Esophagus squamous epithelium (tissue), 5 donors: ENCODE measurements around the gene ITIH4. TPM values are rescaled to one million over a fixed set of nuclear protein-coding genes. Genes with fewer than 3 reads are reported as not detected.

Experiments
- DNase-seq: peaks from one replicate; lab custom pipeline; 2025; lab: John Stamatoyannopoulos, UW
- H3K27ac ChIP-seq, 4 donors: fragments of 200-600 bp; sonication (generic); one replicate each; pipeline ENCODE4 v1.5.1; 2016 to 2019; ENCODE audit warnings: mild to moderate bottlenecking in 1 of 4
- H3K27me3 ChIP-seq, 4 donors: fragments of 200-600 bp; sonication (generic); 1 replicate in 3 of 4; 2 replicates in 1 of 4; pipeline versions ENCODE4 v1.5.1 to v1.6.0; 2017 to 2021; ENCODE audit warnings: antibody characterized with exemption in 1 of 4
- H3K36me3 ChIP-seq, 3 donors: fragments of 200-600 bp; sonication (generic); one replicate each; pipeline ENCODE4 v1.5.1; 2016 to 2019
- H3K4me1 ChIP-seq, 3 donors: fragments of 200-600 bp; sonication (generic); one replicate each; pipeline ENCODE4 v1.5.1; 2017 to 2019
- H3K4me3 ChIP-seq, 4 donors: fragments of 200-600 bp; sonication (generic); 1 replicate in 3 of 4; 2 replicates in 1 of 4; pipeline ENCODE4 v1.5.1; 2016 to 2019; ENCODE audit warnings: mild to moderate bottlenecking in 2 of 4, moderate library complexity in 1 of 4
- H3K9me3 ChIP-seq, 3 donors: fragments of 200-600 bp; sonication (generic); one replicate each; pipeline ENCODE4 v1.5.1; 2016 to 2019
- CTCF ChIP-seq, 6 experiments: fragments of 450-650 bp in 4 of 6; fragments of 200-600 bp in 2 of 6; sonication (generic) in 2 of 6; IDR thresholded peaks; one replicate each; pipeline ENCODE4 v1.5.1; 2016 to 2019; ENCODE audit warnings: antibody characterized with exemption in 6 of 6, mild to moderate bottlenecking in 4 of 6, moderate library complexity in 4 of 6
- POLR2A ChIP-seq, 4 donors: fragments of 450-650 bp; IDR thresholded peaks; one replicate each; pipeline ENCODE4 v1.6.1; 2017; ENCODE audit warnings: antibody characterized with exemption in 4 of 4, mild to moderate bottlenecking in 4 of 4, moderate library complexity in 3 of 4
- WGBS, 2 donors: methylation state at CpG; one replicate each; pipeline ENCODE4 v1.1.5; 2018; 5-methylcytosine and 5-hydroxymethylcytosine counted together
- intact Hi-C: fragments of 100-400 bp; cut with DNase I; formaldehyde crosslinking; loops from one replicate; pipeline ENCODE4 v1.15.0; 2022
- total RNA-seq, 4 donors: library from RNA; depleted of rRNA; stranded (reverse); fragments of >200 nt; gene quantifications; one replicate each; pipeline ENCODE4 v1.1.0, GENCODE V29; 2016
- donor health status: DM: yes; HTN: yes; CAD: no.

ITIH4 gene
- total RNA-seq, 4 donors from 2014 or later = 0.22 to 2.3 (median 1.5) TPM

- H3K36me3 ChIP-seq = no peaks in the 10 kb centered on the region
- no peak overlapping the region for H3K4me3 ChIP-seq
- H3K27me3 ChIP-seq = no peaks in the 10 kb centered on the region
- WGBS, 2 donors = 83 to 100% methylated on average over 1 to 7 of the region's 10 CpGs
- no peak overlapping the region for H3K27ac ChIP-seq
- no peaks in the 10 kb centered on the region for H3K9me3 ChIP-seq
- no peaks in the 10 kb centered on the region for H3K4me1 ChIP-seq
- TF ChIP-seq POLR2A (IDR thresholded peaks at IDR 0.05) = no peak
- no peak for TF ChIP-seq CTCF (IDR thresholded peaks at IDR 0.05)
- DNase-seq = no peak
- intact Hi-C loops = no loop called here
These were observed 13.8 kb downstream of the ITIH4 start for GRCh38 chr3:52816654-52817053.

- TF ChIP-seq CTCF (IDR thresholded peaks at IDR 0.05) = no peak
- TF ChIP-seq POLR2A (IDR thresholded peaks at IDR 0.05) = no peak
- H3K9me3 ChIP-seq = no peaks in the 10 kb centered on the region
- H3K36me3 ChIP-seq = no peaks in the 10 kb centered on the region
- no peak for DNase-seq
- H3K27ac ChIP-seq = no peak overlapping the region
- no peak overlapping the region for H3K4me3 ChIP-seq
- H3K4me1 ChIP-seq = no peaks in the 10 kb centered on the region
- H3K27me3 ChIP-seq = no peaks in the 10 kb centered on the region
- intact Hi-C loops = no loop called here
- WGBS, 2 donors = 86 to 95% methylated on average over 3 to 6 of the region's 6 CpGs
These were observed 14.3 kb downstream of the ITIH4 start for GRCh38 chr3:52816199-52816598.

- H3K36me3 ChIP-seq = no peaks in the 10 kb centered on the region
- WGBS, 2 donors = 70% methylated on average over 2 of the region's 8 CpGs; no CpG with 5 or more reads in 1 of the 2 donors
- H3K27me3 ChIP-seq = no peaks in the 10 kb centered on the region
- intact Hi-C loops = no loop called here
- no peak for DNase-seq
- TF ChIP-seq CTCF (IDR thresholded peaks at IDR 0.05) = no peak
- TF ChIP-seq POLR2A (IDR thresholded peaks at IDR 0.05) = no peak
- no peak overlapping the region for H3K27ac ChIP-seq
- no peak overlapping the region for H3K4me3 ChIP-seq
- H3K4me1 ChIP-seq = no peaks in the 10 kb centered on the region
- no peaks in the 10 kb centered on the region for H3K9me3 ChIP-seq
These were observed 16.7 kb downstream of the ITIH4 start for GRCh38 chr3:52813810-52814209.

GRCh38 chr3:52811452-52812011, 18.9 kb downstream of the ITIH4 start:
- DNase-seq = no peak
- no peak overlapping the region for H3K27ac ChIP-seq
- intact Hi-C loops = no loop called here
- no peaks in the 10 kb centered on the region for H3K36me3 ChIP-seq
- H3K4me1 ChIP-seq = no peaks in the 10 kb centered on the region
- H3K9me3 ChIP-seq = no peaks in the 10 kb centered on the region
- H3K27me3 ChIP-seq = no peaks in the 10 kb centered on the region
- no peak overlapping the region for H3K4me3 ChIP-seq
- TF ChIP-seq POLR2A (IDR thresholded peaks at IDR 0.05) = no peak
- no peak for TF ChIP-seq CTCF (IDR thresholded peaks at IDR 0.05)
- 69 to 85% methylated on average over 5 to 6 of the region's 7 CpGs for WGBS, 2 donors

- 83 to 86% methylated on average over 7 to 11 of the region's 11 CpGs for WGBS, 2 donors
- TF ChIP-seq CTCF (IDR thresholded peaks at IDR 0.05) (no peak), POLR2A (IDR thresholded peaks at IDR 0.05) (no peak)
These were observed 19.5 kb downstream of the ITIH4 start for GRCh38 chr3:52810923-52811322.

More at GRCh38 chr3:52810923-52811322, 19.5 kb downstream of the ITIH4 start:
- H3K27me3 ChIP-seq = peaks cover 0 to under 1% (median 0%) of the 10 kb centered on the region in 4 donors
- no peak overlapping the region for H3K4me3 ChIP-seq
- H3K9me3 ChIP-seq = no peaks in the 10 kb centered on the region
- H3K27ac ChIP-seq = no peak overlapping the region
- no peak for DNase-seq
- intact Hi-C loops = no loop called here
- H3K4me1 ChIP-seq = no peaks in the 10 kb centered on the region
- no peaks in the 10 kb centered on the region for H3K36me3 ChIP-seq
